ENCODE data around the gene COBL. TPM values are rescaled to one million over a fixed set of nuclear protein-coding genes. Genes with fewer than 3 reads are reported as not detected.

Gene COBL
- total RNA-seq, 1 donor from 2014 or later: not detected

DNA sequence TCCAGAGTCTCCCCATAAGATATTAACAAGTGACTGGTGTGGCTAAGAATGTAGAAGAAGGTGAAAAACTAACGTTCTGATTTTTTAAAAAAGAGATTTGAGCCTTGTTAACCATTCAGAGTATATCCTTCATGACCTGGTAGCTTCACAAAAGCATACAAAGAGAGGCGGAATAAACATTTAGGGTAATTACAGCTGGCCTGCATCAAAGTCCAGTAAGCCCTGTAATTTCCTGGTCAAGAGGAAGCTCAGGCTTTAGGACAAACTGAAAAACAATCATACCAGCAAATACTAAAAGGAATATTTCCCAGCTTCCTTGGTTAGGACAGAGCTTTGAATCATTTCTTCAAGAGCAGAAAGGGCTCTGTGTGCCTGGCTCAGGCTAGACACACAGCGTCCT lies 165.2 kb downstream of the COBL start:
- intact Hi-C loops (cut with micrococcal nuclease): no loop called here

GRCh38 chr7:51150193-51150592 lies 166.4 kb downstream of the COBL start:
- intact Hi-C loops (cut with micrococcal nuclease): no loop called here

- intact Hi-C loops (cut with micrococcal nuclease): no loop called here
Observed at GRCh38 chr7:51148216-51148615, 168.4 kb downstream of the COBL start.

GRCh38 chr7:51146816-51147586 lies 169.6 kb downstream of the COBL start:
- intact Hi-C loops (cut with micrococcal nuclease): no loop called here

- intact Hi-C loops (cut with micrococcal nuclease): no loop called here
Observed at GRCh38 chr7:51144178-51144577, 172.4 kb downstream of the COBL start.

DNA sequence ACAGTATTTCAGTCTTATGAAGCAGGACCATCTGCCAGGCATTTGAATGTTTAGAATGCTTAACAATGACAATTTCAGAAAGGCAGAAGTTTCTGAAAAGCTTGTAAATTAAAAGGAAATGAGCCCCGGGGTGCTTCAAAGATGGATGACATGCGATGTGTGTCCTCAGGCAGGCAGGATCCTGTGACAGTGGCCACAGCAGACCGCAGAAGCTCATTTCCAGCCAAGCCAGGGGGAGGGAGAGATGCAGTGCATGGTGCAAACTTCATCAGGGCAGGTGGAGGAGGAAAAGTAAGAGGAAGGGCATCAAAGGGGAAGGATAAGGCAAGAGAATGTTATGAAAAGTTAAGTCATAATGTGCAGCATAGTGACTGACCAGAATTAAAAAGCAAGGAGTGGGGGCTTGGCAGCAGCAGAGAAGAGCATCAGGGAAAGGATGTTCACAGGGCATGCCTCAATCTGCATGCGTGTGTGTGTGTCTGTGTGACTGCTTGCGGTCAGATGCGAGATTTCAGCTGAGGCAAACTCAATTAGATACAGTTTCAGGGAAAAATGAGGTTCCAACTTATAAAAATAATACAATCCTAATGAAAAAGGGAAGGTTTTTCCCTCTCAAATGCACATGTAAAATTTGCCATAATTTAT lies 173.7 kb downstream of the COBL start:
- intact Hi-C loops (cut with micrococcal nuclease): no loop called here

DNA sequence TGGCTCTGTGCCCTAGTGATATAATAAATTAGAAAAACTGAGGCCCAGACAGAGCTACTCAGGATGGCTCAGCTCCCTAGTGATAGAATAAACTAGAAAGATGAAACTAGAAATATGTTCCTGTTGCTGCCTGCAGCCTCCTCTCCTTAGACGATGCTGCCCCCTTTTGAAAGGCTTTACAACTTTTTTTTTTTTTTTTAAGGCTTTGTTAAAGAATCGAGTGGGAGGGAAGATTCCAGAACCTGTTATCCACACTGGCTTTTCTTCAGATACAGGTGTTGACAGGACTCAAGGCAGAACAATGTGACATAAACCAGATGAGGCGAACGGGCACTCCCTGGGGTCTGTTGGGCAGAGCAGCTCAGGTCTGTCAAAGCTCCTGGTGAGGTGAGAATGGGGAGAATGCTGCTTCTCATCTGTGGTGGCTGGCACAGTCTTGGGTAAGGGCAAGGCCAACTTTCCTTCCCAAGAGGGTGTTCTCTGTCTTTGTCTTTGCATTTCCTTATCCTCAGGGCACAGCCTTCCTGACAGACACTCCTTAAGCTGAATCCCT lies 175.1 kb downstream of the COBL start:
- intact Hi-C loops (cut with micrococcal nuclease): no loop called here

- intact Hi-C loops (cut with micrococcal nuclease): no loop called here
Observed at GRCh38 chr7:51140199-51141164, 176.1 kb downstream of the COBL start.

DNA sequence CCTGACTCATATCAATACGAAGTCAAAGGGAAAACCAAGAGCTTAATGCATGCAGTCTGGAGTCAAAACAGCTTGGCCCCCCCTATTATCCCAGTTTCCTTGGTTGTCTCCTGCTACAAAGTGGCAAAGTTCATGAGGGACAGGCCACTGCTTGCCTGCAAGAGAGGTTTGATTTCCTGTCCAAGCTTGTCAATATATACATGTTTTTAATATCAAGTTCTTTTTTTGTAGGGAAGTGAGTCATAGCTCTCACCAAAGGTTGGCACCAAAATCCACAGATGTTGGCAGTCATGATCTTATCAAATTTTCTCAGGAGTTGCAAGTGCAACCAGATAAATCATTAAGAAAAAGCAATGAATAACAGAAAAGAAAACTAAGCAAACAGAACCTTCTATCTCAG lies 176.8 kb downstream of the COBL start:
- intact Hi-C loops (cut with micrococcal nuclease): no loop called here

DNA sequence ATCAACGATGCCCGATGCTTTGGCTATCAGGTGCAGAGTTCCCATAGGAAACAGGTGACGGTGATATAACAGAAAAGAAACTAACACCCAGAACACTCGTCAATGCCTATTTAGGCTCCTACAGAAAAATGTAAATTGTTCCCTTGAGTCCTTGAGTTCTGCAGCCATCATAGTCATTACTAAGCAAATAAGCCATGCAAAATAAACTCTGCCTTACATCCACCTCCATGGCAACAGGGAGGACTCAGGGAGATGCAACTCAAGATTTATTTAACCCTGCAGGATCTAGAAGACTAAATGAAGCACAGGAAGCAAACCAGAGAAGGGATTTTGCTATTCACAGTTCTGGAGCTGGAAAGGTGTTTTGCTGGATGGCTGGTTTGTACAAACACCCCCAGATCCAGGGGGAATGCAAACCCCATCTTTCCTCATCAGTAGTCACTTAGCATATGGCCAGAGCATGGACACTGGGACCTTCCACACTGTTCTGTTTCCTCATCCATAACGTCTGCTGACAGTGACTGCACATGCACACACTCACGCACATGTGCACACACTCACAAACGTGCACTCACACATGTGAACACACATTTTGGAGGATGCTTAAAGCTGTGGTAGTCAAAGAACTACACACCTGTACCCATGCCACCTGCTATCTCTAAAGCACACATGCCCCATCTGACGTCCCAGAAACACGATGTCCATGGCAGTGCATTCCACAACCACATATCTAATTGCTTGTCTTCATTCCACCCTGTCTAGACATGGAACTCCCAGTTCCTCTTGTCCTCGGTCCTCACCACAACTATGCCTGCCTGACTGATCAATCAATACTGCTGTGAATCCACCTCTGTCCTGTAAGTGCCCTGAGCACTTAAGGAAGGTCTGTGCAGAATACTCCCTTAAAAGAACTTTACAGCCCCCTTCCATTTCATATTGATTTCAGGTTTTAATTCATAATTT lies 178.2 kb downstream of the COBL start:
- intact Hi-C loops (cut with micrococcal nuclease): no loop called here

- intact Hi-C loops (cut with micrococcal nuclease): no loop called here
Observed at GRCh38 chr7:51135576-51135975, 181.0 kb downstream of the COBL start.

- intact Hi-C loops (cut with micrococcal nuclease): no loop called here
Observed at GRCh38 chr7:51134013-51134441, 182.6 kb downstream of the COBL start.

DNA sequence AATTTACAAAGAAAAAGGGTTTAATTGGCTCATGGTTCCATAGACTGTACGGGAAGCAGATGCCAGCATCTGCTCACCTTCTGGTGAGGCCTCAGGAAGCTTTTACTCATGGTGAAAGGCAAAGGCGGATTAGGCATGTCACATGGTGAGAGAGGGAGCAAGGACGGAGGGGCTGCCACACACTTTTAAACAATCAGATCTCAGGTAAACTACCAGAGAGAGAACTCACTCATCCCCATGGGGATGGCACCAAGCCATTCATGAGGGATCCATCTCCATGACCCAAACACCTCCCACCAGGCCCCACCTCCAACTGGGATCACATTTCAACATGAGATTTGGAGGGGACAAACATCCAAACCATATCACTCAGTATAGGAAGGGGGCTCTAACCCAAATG lies 183.9 kb downstream of the COBL start:
- intact Hi-C loops (cut with micrococcal nuclease): no loop called here

DNA sequence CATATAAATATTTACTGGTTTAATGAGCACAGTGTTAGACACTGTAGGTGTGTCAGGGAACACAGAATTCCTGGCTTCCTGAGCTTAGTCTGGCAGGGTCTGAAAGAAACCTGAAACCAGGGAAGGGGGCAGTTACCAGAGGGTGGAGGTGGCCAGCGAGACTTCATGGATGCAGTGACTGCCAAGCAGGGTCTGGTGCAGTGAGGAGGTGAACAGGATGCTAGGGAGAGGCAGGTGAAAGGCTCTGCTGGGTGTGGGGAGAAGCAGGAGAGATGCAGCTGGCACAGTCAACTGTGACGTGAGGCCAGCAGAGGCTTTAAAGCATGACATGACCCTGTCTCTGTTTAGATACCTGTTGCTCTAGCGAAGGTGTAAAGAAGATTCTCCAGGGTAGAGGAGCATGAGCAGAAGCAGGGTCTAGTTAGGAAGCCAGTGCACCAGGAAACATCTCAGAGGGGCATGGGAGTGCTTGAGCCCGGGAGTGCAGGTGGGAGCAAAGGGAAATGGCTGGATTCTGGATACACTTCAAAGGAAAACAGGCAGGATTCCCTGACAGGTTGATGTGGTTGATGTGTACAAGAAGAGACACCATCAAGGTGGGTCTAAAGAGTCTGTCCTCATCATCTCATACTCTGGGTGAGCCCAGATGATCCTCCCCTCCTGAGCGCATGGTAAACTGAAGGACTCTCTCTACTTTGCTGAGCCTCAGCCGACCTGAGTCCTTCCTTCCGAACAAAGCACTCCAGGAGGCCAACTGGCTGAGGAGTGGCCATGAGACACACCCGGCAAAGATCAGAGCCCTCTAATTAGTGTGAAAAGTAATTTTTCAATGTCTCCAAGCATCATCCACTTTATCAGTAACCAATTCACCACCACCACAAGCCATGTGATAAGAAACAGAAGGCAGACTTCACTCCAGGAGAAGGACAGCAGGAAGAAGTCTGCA lies 186.8 kb downstream of the COBL start:
- intact Hi-C loops (cut with micrococcal nuclease): no loop called here

- intact Hi-C loops (cut with micrococcal nuclease): no loop called here
Observed at GRCh38 chr7:51128545-51129435, 187.8 kb downstream of the COBL start.

GRCh38 chr7:51127618-51127904 lies 189.0 kb downstream of the COBL start:
- intact Hi-C loops (cut with micrococcal nuclease): no loop called here

GRCh38 chr7:51126813-51127617 lies 189.6 kb downstream of the COBL start:
- intact Hi-C loops (cut with micrococcal nuclease): no loop called here

DNA sequence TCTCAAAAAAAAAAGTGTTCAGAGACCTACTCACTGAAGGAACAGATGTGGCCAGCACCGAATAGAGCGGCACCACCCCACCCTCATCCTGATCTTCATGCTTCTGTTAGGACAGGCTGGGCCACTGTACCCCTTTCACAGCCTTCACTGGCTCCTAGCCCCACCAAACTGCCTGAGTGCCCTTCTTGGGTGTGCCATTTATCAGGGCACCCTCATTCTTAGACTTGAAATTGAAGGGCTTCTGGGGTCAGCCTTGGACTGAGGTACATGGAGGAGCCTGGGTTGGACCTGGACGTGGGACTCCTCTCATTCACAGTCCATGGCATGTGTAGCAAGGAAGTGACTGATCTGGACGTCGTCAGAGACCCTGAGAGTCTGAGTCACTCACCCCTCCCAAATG lies 190.3 kb downstream of the COBL start:
- intact Hi-C loops (cut with micrococcal nuclease): no loop called here
